ENCODE results near the gene KCTD13. TPM values are rescaled to one million over a fixed set of nuclear protein-coding genes. Genes with fewer than 3 reads are reported as not detected.

KCTD13 gene
- total RNA-seq, 1 experiment from 2014 or later = 18.3 TPM

DNA sequence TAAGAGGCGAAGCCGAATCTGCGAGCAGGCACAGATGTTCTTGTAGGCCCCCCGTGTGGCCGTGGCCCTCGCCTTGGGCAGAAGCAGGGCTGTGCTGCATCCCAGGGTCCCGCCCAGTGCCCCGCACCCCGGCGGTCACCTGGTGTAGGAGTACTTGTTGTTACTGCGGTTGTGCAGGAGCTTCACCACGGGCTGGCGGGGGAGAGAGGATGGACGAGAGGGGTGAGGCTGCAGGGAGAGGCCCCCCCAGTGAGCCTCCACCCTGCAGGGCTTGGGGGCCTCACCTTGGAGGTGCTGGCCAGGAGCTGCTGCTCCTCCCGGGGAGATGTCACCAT lies 14.4 kb downstream of the KCTD13 start:
- Histone ChIP-seq H3K27ac (ENCODE audit: insufficient read length, low read depth, low read length) (no peak overlapping the region), H3K9ac (ENCODE audit: extremely low read depth, insufficient read length, low read length) (no peak overlapping the region), H2BK5ac (ENCODE audit: insufficient read length, low read length) (no peak overlapping the region), H4K20me1 (ENCODE audit: control insufficient read depth, insufficient read depth, insufficient read length) (no peaks in the 10 kb centered on the region), H2AK5ac (ENCODE audit: insufficient read length, low read length) (no peak overlapping the region), H4K5ac (ENCODE audit: insufficient read length, low read depth, low read length) (no peak overlapping the region), H3K4me2 (ENCODE audit: insufficient read depth, insufficient read length, low read length) (no peak overlapping the region), H3K4me1 (ENCODE audit: insufficient read depth, low read length) (no peaks in the 10 kb centered on the region), H2BK15ac (ENCODE audit: low read depth, low read length) (no peak overlapping the region), H3K4ac (ENCODE audit: low read depth, low read length) (no peak overlapping the region), H2AFZ (ENCODE audit: low read length) (no peak overlapping the region), H2BK120ac (ENCODE audit: low read depth, low read length, poor library complexity, severe bottlenecking) (no peak overlapping the region), H3K14ac (ENCODE audit: insufficient read depth, low read length) (no peak overlapping the region), H3K23ac (ENCODE audit: insufficient read length, low read depth, low read length) (no peak overlapping the region), H3K18ac (ENCODE audit: insufficient read length, low read depth, low read length) (no peak overlapping the region), H2BK20ac (ENCODE audit: low read depth, low read length, poor library complexity, severe bottlenecking) (no peak overlapping the region), H3K23me2 (ENCODE audit: insufficient read length, low read depth, low read length, poor library complexity, severe bottlenecking) (no peaks in the 10 kb centered on the region), H3K9me3 (ENCODE audit: control insufficient read depth, low read depth, low read length) (no peaks in the 10 kb centered on the region), H3K79me1 (ENCODE audit: insufficient read depth, low read depth, low read length, poor library complexity, severe bottlenecking) (no peaks in the 10 kb centered on the region), H4K8ac (replicated peaks; ENCODE audit: insufficient read length, low read depth, low read length) (no peak overlapping the region), H3K56ac (ENCODE audit: insufficient read length, low read depth, low read length) (no peak overlapping the region), H3K79me2 (ENCODE audit: insufficient read depth, low read length) (no peaks in the 10 kb centered on the region), H3K27me3 (ENCODE audit: insufficient read depth, low read length) (no peaks in the 10 kb centered on the region), H4K91ac (ENCODE audit: insufficient read length, low read depth, low read length) (no peak overlapping the region), H3T11ph (ENCODE audit: low read length) (no peak overlapping the region), H2BK12ac (ENCODE audit: insufficient read length, low read depth, low read length) (no peak overlapping the region)
- Mint-ChIP-seq H3K27me3 (ENCODE audit: low read depth) (no peaks in the 10 kb centered on the region), H3K36me3 (ENCODE audit: insufficient read depth in 1 of 3, low read depth in 3 of 3) (peaks cover 13 to 26% (median 24%) of the 10 kb centered on the region in 3 experiments), H3K27ac (peak overlapping the region in 1 of 3 experiments; percentile 76; a peak in 3 of 7 replicates), H3K4me3 (no peak overlapping the region), H3K9me3 (no peaks in the 10 kb centered on the region; a peak in 1 of 5 replicates), H3K4me1 (peaks cover 6 to 13% of the 10 kb centered on the region in 2 experiments)
- peak; percentile 44 for DNase-seq
- TF ChIP-seq, protein P1, sequence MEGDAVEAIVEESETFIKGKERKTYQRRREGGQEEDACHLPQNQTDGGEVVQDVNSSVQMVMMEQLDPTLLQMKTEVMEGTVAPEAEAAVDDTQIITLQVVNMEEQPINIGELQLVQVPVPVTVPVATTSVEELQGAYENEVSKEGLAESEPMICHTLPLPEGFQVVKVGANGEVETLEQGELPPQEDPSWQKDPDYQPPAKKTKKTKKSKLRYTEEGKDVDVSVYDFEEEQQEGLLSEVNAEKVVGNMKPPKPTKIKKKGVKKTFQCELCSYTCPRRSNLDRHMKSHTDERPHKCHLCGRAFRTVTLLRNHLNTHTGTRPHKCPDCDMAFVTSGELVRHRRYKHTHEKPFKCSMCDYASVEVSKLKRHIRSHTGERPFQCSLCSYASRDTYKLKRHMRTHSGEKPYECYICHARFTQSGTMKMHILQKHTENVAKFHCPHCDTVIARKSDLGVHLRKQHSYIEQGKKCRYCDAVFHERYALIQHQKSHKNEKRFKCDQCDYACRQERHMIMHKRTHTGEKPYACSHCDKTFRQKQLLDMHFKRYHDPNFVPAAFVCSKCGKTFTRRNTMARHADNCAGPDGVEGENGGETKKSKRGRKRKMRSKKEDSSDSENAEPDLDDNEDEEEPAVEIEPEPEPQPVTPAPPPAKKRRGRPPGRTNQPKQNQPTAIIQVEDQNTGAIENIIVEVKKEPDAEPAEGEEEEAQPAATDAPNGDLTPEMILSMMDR (conservative IDR thresholded peaks at IDR 0.05) = no peak
- no CpG with 5 or more reads among the region's 15 CpGs for WGBS (ENCODE audit: extremely low coverage, insufficient read length, low lambda C conversion rate)

Data from H9 (cell line).